K562 (cell line): ENCODE data around the gene TRUB1.

Experiments used
- CEBPB ChIP-seq: fragments of 450-650 bp; IDR thresholded peaks from 2 replicates; pipeline ENCODE4 v1.6.1; 2016; ENCODE audit warnings: missing genetic modification characterization, missing compliant biosample characterization
- HDAC6 ChIP-seq: IDR thresholded peaks from 2 replicates; pipeline ENCODE4 v1.6.1; 2012; ENCODE audit warnings: low read depth, mild to moderate bottlenecking, control low read depth, inconsistent platforms, low read length, moderate library complexity
- KAT8 ChIP-seq: fragments of 450-650 bp; IDR thresholded peaks from 2 replicates; pipeline ENCODE4 v1.6.1; 2016; ENCODE audit warnings: low read depth, mild to moderate bottlenecking
- MYNN ChIP-seq, 2 experiments: sonication (generic); formaldehyde crosslinking in 1 of 2; IDR thresholded peaks; 2 replicates each; pipeline versions ENCODE4 v1.5.0 to v1.6.1; 2016 to 2020; ENCODE audit warnings: antibody characterized with exemption in 1 of 2, missing genetic modification reagents in 1 of 2
- TEAD1 ChIP-seq, 2 experiments: fragments of 450-650 bp in 1 of 2; sonication (generic) in 1 of 2; formaldehyde crosslinking; IDR thresholded peaks; 2 replicates each; pipeline versions ENCODE4 v1.4.0 to v1.8.0; 2020 to 2022; ENCODE audit warnings: mild to moderate bottlenecking in 2 of 2, missing genetic modification reagents in 1 of 2
- TRIM24 ChIP-seq, 2 experiments: fragments of 450-650 bp; IDR thresholded peaks; 2 replicates each; pipeline ENCODE4 v1.6.1; 2016

DNA sequence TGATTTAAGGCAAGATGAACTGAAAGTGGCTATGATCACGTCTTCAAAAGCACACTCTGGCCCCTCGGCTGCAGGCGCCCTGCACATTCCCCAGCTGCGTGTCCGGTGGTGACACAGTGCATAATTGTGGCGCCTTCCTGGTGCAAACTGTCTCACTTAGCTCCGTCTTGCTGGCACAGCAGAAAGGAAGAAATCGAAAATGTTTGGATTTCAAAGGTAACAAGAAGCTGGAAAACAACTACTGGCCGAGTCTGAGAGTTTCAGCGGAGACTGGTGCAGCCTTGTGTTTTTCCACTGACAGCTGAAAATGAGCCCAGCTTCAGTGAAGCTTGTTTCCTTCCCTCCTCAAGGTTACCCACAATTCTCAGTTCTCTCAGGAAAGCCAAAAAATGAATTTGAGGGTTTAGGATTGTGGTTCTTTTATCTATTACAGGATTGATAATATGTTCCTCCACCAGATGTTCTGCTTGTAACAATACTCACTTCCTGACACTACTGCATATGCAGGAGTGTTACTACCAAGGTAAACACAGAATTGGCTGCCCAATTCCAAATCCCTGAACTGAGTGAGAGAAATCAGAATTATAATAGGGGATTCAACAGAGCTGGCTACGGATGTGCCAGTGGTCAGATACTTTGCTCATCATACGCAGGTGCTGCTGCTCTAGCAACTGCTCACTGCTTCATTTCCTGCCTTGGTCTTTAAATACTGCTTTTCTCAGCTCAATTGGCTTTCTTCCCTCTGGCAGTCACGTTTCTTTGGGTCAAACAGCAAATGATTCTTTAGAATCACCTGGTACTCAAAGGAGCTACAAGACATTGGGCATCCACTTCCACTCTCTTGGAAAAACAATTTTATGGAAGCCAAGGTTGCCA lies 63.7 kb downstream of the TRUB1 start:
- no peak for TF ChIP-seq TEAD1 (CRISPR knock-in tag; IDR thresholded peaks at IDR 0.05)
- TF ChIP-seq TRIM24 (IDR thresholded peaks at IDR 0.05): no peak
- no peak for TF ChIP-seq CEBPB (tag)
- TF ChIP-seq KAT8: no peak
- no peak for TF ChIP-seq MYNN (IDR thresholded peaks at IDR 0.05)
- no peak for TF ChIP-seq MYNN (CRISPR knock-in tag; IDR thresholded peaks at IDR 0.05)
- TF ChIP-seq HDAC6: no peak
